ENCODE measurements around the gene FUOM.

The FUOM gene

GRCh38 chr10:133366751-133367150, 8.9 kb upstream of the FUOM start:
- no peak for DNase-seq (ENCODE audit: low spot score)
- ChIA-PET POLR2A (ENCODE audit: low non-redundant PET) (no interaction called here), CTCF (no interaction called here)
- no peak overlapping the region for H3K27ac ChIP-seq
- no peak for TF ChIP-seq CTCF (conservative IDR thresholded peaks at IDR 0.05; ENCODE audit: low read depth)

GRCh38 chr10:133366130-133366478, 8.3 kb upstream of the FUOM start:
- ChIA-PET CTCF (no interaction called here), POLR2A (ENCODE audit: low non-redundant PET) (no interaction called here)
- DNase-seq (ENCODE audit: low spot score): no peak
- H3K27ac ChIP-seq: no peak overlapping the region
- TF ChIP-seq CTCF (conservative IDR thresholded peaks at IDR 0.05; ENCODE audit: low read depth): no peak

GRCh38 chr10:133365461-133366129, 7.8 kb upstream of the FUOM start:
- no peak for DNase-seq (ENCODE audit: low spot score)
- H3K27ac ChIP-seq: no peak overlapping the region; the same call in 1 of the 2 replicates
- TF ChIP-seq CTCF (conservative IDR thresholded peaks at IDR 0.05; ENCODE audit: low read depth): no peak
- ChIA-PET POLR2A (ENCODE audit: low non-redundant PET) (no interaction called here), CTCF (no interaction called here)

GRCh38 chr10:133364645-133365431, 7.0 kb upstream of the FUOM start:
- ChIA-PET POLR2A (ENCODE audit: low non-redundant PET) (no interaction called here), CTCF (interaction anchor here (0.7 kb wide), 1 partner anchor 14 kb away, joined by 3 read pairs; no protein-coding TSS in a partner anchor)
- DNase-seq (ENCODE audit: low spot score): no peak
- no peak overlapping the region; the same call in 1 of the 2 replicates for H3K27ac ChIP-seq
- no peak for TF ChIP-seq CTCF (conservative IDR thresholded peaks at IDR 0.05; ENCODE audit: low read depth)

- ChIA-PET POLR2A (ENCODE audit: low non-redundant PET) (no interaction called here), CTCF (no interaction called here)
- no peak for TF ChIP-seq CTCF (conservative IDR thresholded peaks at IDR 0.05; ENCODE audit: low read depth)
- DNase-seq (ENCODE audit: low spot score): no peak
- H3K27ac ChIP-seq: peak overlapping the region; percentile 36
These were observed 5.0 kb upstream of the FUOM start for GRCh38 chr10:133362846-133363245.

- CTCF ChIA-PET: no interaction called here
- DNase-seq (ENCODE audit: low spot score): no peak
These were observed 4.1 kb upstream of the FUOM start for GRCh38 chr10:133361773-133362441.

More at GRCh38 chr10:133361773-133362441, 4.1 kb upstream of the FUOM start:
- POLR2A ChIA-PET (ENCODE audit: low non-redundant PET): interaction anchor here (1.1 to 1.6 kb wide), 2 partner anchors 11 to 77 kb away, joined by 4 to 8 read pairs; partner anchors contain the start of gene ECHS1
- TF ChIP-seq CTCF (conservative IDR thresholded peaks at IDR 0.05; ENCODE audit: low read depth): no peak
- H3K27ac ChIP-seq: peak overlapping the region; percentile 36

Measured in RWPE1 (cell line).